Keratinocyte (primary cell): ENCODE data around the gene ARVCF. TPM values are rescaled to one million over a fixed set of nuclear protein-coding genes. Genes with fewer than 3 reads are reported as not detected.

Source experiments
- DNase-seq: peaks from one replicate; pipeline ENCODE4 v3.0.0-alpha.2; 2011; ENCODE audit warnings: low read depth, missing footprints, low spot score
- FAIRE-seq: peaks from 2 replicates; lab custom pipeline; 2011; peaks lifted over from hg19 to GRCh38; lab: Jason Lieb, UNC
- H2AFZ ChIP-seq: 2 replicates; pipeline ENCODE4 v1.6.0; 2012; ENCODE audit warnings: low read length, control low read depth, inconsistent platforms; ENCODE audit not compliant: control insufficient read depth
- H3K27ac ChIP-seq: 2 replicates; pipeline ENCODE4 v1.5.1; 2011; ENCODE audit warnings: low read length; ENCODE audit not compliant: control insufficient read depth, insufficient read depth
- H3K27me3 ChIP-seq: 3 replicates; pipeline ENCODE4 v1.6.0; 2011; ENCODE audit warnings: low read length; ENCODE audit not compliant: control insufficient read depth, insufficient read depth; ENCODE audit errors: extremely low read depth
- H3K36me3 ChIP-seq, 2 experiments: 2 replicates in 1 of 2; 3 replicates in 1 of 2; pipeline ENCODE4 v1.5.1; 2011; ENCODE audit warnings: low read length in 2 of 2, mild to moderate bottlenecking in 1 of 2; ENCODE audit not compliant: control insufficient read depth in 2 of 2, insufficient read depth in 2 of 2; ENCODE audit errors: extremely low read depth in 1 of 2
- H3K4me1 ChIP-seq: 3 replicates; pipeline ENCODE4 v1.5.1; 2011; ENCODE audit warnings: low read length; ENCODE audit not compliant: control insufficient read depth, insufficient read depth; ENCODE audit errors: extremely low read depth
- H3K4me2 ChIP-seq: 3 replicates; pipeline ENCODE4 v1.6.0; 2011; ENCODE audit warnings: low read depth, low read length; ENCODE audit not compliant: control insufficient read depth, insufficient read depth; ENCODE audit errors: extremely low read depth
- H3K4me3 ChIP-seq, 3 experiments: fragments of 200-600 bp in 1 of 3; sonication (generic) in 1 of 3; 2 replicates in 2 of 3; 3 replicates in 1 of 3; pipeline ENCODE4 v1.5.1; 2011 to 2016; ENCODE audit warnings: low read length in 3 of 3, mild to moderate bottlenecking in 3 of 3, control low read depth in 2 of 3, inconsistent platforms in 1 of 3, low read depth in 1 of 3, mixed read lengths in 1 of 3, mixed run types in 1 of 3, moderate library complexity in 1 of 3; ENCODE audit not compliant: control insufficient read depth in 2 of 3, insufficient read depth in 2 of 3; ENCODE audit errors: extremely low read depth in 1 of 3
- H3K79me2 ChIP-seq: 2 replicates; pipeline ENCODE4 v1.6.0; 2012; ENCODE audit warnings: low read length; ENCODE audit not compliant: control insufficient read depth, insufficient read depth
- H3K9ac ChIP-seq: 3 replicates; pipeline ENCODE4 v1.6.0; 2011; ENCODE audit warnings: low read length; ENCODE audit not compliant: control insufficient read depth, insufficient read depth; ENCODE audit errors: extremely low read depth
- H3K9me1 ChIP-seq: 3 replicates; pipeline ENCODE4 v1.6.0; 2011; ENCODE audit warnings: low read length; ENCODE audit not compliant: control insufficient read depth, insufficient read depth; ENCODE audit errors: extremely low read depth
- H3K9me3 ChIP-seq: 2 replicates; pipeline ENCODE4 v1.5.1; 2012; ENCODE audit warnings: low read depth, low read length; ENCODE audit not compliant: control insufficient read depth
- H4K20me1 ChIP-seq: 3 replicates; pipeline ENCODE4 v1.6.0; 2011; ENCODE audit warnings: low read length; ENCODE audit not compliant: control insufficient read depth, insufficient read depth; ENCODE audit errors: extremely low read depth
- CTCF ChIP-seq, 3 experiments: IDR thresholded peaks in 1 of 3; conservative IDR thresholded peaks in 1 of 3; optimal IDR thresholded peaks in 1 of 3; 2 replicates in 2 of 3; 3 replicates in 1 of 3; pipeline versions ENCODE3 to v1.5.1; 2011; ENCODE audit warnings: low read length in 3 of 3, mild to moderate bottlenecking in 3 of 3, moderate library complexity in 2 of 3, control low read depth in 1 of 3, inconsistent platforms in 1 of 3; ENCODE audit not compliant: insufficient read depth in 2 of 3; ENCODE audit errors: extremely low read depth in 1 of 3
- EZH2 ChIP-seq: IDR thresholded peaks from one replicate; pipeline ENCODE4 v1.6.1; 2012; ENCODE audit warnings: inconsistent platforms, mild to moderate bottlenecking, low read length, moderate library complexity
- dilution Hi-C: fragments of 300-500 bp; cut with MboI; formaldehyde crosslinking; loops from one replicate; pipeline ENCODE4 v1.7.0; 2020; ENCODE audit warnings: low sequenced_read_pairs; ENCODE audit not compliant: extremely low pct_ligation_motif_present
- polyA plus RNA-seq, 5 experiments: library from polyadenylated mRNA; depleted of rRNA in 3 of 5; stranded (reverse) in 3 of 5; stranded (forward) in 1 of 5; unstranded in 1 of 5; fragments of >200 nt; gene quantifications; 1 replicate in 1 of 5; 2 replicates in 3 of 5; 3 replicates in 1 of 5; pipeline versions ENCODE4 v1.2.1 to v1.2.3, GENCODE V29; 2011 to 2012; ENCODE audit warnings: missing spikeins in 2 of 5, low read depth in 1 of 5, low replicate concordance in 1 of 5

Gene ARVCF
- polyA plus RNA-seq, 1 donor (not counting 4 experiments of a cell fraction or from before 2014, with no cell fraction given), result 5.7 TPM

- dilution Hi-C loops, result no loop called here
- Histone ChIP-seq H2AFZ (no peak overlapping the region), H3K27ac (no peak overlapping the region), H3K36me3 (no peaks in the 10 kb centered on the region), H3K79me2 (no peaks in the 10 kb centered on the region), H3K9me3 (no peaks in the 10 kb centered on the region), H3K9ac (no peak overlapping the region), H3K27me3 (no peaks in the 10 kb centered on the region), H4K20me1 (no peaks in the 10 kb centered on the region), H3K4me1 (no peaks in the 10 kb centered on the region), H3K9me1 (no peaks in the 10 kb centered on the region), H3K4me2 (no peak overlapping the region), H3K4me3 (no peak overlapping the region)
- no peak for TF ChIP-seq EZH2
- no peak for TF ChIP-seq CTCF (optimal IDR thresholded peaks at IDR 0.05 in 1 of 3, IDR thresholded peaks at IDR 0.05 in 1 of 3, conservative IDR thresholded peaks at IDR 0.05 in 1 of 3; ENCODE audit: extremely low read depth in 1 of 3, insufficient read depth in 2 of 3, low read length in 3 of 3)
- DNase-seq (no peak), FAIRE-seq (no peak)
Measured at GRCh38 chr22:20003304-20003703, 13.3 kb downstream of the ARVCF start.

GRCh38 chr22:20002636-20003035, 14.0 kb downstream of the ARVCF start:
- FAIRE-seq (no peak), DNase-seq (no peak)
- Histone ChIP-seq H3K79me2 (no peaks in the 10 kb centered on the region), H3K4me2 (no peak overlapping the region), H3K27me3 (no peaks in the 10 kb centered on the region), H4K20me1 (no peaks in the 10 kb centered on the region), H3K9me1 (no peaks in the 10 kb centered on the region), H3K36me3 (no peaks in the 10 kb centered on the region), H3K27ac (no peak overlapping the region), H3K4me1 (no peaks in the 10 kb centered on the region), H3K9ac (no peak overlapping the region), H3K4me3 (no peak overlapping the region), H3K9me3 (no peaks in the 10 kb centered on the region), H2AFZ (no peak overlapping the region)
- TF ChIP-seq CTCF (optimal IDR thresholded peaks at IDR 0.05 in 1 of 3, IDR thresholded peaks at IDR 0.05 in 1 of 3, conservative IDR thresholded peaks at IDR 0.05 in 1 of 3; ENCODE audit: extremely low read depth in 1 of 3, insufficient read depth in 2 of 3, low read length in 3 of 3) (no peak), EZH2 (no peak)
- dilution Hi-C loops, result no loop called here
